ENCODE data around the gene CMTR1.

Gene CMTR1

DNA sequence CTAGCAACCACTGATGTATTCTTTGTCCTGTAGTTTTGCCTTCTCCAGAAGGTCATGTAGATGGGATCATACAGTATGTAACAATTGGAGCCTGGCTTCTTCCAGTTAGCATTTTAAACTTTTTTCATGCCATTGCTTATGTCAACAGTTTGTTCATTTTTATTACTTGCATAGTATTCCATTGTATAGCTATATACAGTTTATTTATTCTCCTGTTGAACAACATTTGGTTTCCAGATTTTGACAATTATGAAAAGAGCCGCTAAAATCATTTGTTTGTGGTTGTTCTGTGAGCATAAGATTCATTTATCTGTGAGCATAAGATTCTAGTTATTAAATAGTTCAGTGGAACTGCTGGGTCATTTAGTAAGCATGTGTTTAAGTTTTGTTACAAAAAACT lies 23.5 kb upstream of the CMTR1 start:
- H3K36me3 Mint-ChIP-seq (ENCODE audit: low read depth), result no peaks in the 10 kb centered on the region
- peaks cover 22% of the 10 kb centered on the region for H3K27me3 Mint-ChIP-seq (ENCODE audit: low read depth)
- TF ChIP-seq, protein P1, sequence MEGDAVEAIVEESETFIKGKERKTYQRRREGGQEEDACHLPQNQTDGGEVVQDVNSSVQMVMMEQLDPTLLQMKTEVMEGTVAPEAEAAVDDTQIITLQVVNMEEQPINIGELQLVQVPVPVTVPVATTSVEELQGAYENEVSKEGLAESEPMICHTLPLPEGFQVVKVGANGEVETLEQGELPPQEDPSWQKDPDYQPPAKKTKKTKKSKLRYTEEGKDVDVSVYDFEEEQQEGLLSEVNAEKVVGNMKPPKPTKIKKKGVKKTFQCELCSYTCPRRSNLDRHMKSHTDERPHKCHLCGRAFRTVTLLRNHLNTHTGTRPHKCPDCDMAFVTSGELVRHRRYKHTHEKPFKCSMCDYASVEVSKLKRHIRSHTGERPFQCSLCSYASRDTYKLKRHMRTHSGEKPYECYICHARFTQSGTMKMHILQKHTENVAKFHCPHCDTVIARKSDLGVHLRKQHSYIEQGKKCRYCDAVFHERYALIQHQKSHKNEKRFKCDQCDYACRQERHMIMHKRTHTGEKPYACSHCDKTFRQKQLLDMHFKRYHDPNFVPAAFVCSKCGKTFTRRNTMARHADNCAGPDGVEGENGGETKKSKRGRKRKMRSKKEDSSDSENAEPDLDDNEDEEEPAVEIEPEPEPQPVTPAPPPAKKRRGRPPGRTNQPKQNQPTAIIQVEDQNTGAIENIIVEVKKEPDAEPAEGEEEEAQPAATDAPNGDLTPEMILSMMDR (IDR thresholded peaks at IDR 0.05; ENCODE audit: unreplicated experiment in 3 of 3), result no peak
- no peaks in the 10 kb centered on the region for H3K9me3 Mint-ChIP-seq
- no peaks in the 10 kb centered on the region for H3K4me1 Mint-ChIP-seq
- no peak overlapping the region for H3K4me3 Mint-ChIP-seq
- no peak overlapping the region for H3K27ac Mint-ChIP-seq

- TF ChIP-seq, protein P1 (IDR thresholded peaks at IDR 0.05; ENCODE audit: unreplicated experiment in 3 of 3), result no peak
- peaks cover 3% of the 10 kb centered on the region for H3K27me3 Mint-ChIP-seq (ENCODE audit: low read depth)
- no peaks in the 10 kb centered on the region for H3K4me1 Mint-ChIP-seq
- peaks cover 18% of the 10 kb centered on the region for H3K9me3 Mint-ChIP-seq
- H3K27ac Mint-ChIP-seq, result no peak overlapping the region
- H3K4me3 Mint-ChIP-seq, result no peak overlapping the region
- no peaks in the 10 kb centered on the region for H3K36me3 Mint-ChIP-seq (ENCODE audit: low read depth)
Measured at GRCh38 chr6:37417393-37417792, 15.6 kb upstream of the CMTR1 start.

DNA sequence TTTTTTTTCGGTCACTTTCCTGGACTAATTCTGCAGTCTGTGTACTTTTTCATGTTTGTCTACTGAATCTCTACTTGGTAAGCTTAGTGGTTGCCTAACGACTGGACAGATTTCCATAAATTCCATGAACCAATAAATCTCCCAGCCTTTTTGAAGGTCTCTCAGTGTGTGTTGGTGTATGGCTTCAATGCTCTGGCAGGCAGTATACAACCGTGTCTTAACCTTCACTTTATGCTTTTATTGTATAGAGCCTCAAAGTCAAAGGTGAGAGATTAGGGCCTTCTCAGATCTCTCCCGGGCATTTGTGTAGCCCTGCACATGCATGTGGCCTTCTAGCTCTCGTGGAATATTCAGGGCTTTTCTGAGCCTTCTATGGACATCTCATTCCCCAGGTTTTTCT lies 14.3 kb upstream of the CMTR1 start:
- peaks cover 22% of the 10 kb centered on the region for H3K9me3 Mint-ChIP-seq
- TF ChIP-seq, protein P1 (IDR thresholded peaks at IDR 0.05; ENCODE audit: unreplicated experiment in 3 of 3), result no peak
- no peaks in the 10 kb centered on the region for H3K4me1 Mint-ChIP-seq
- no peak overlapping the region for H3K4me3 Mint-ChIP-seq
- no peaks in the 10 kb centered on the region for H3K36me3 Mint-ChIP-seq (ENCODE audit: low read depth)
- H3K27me3 Mint-ChIP-seq (ENCODE audit: low read depth), result peaks cover 3% of the 10 kb centered on the region
- H3K27ac Mint-ChIP-seq, result no peak overlapping the region

DNA sequence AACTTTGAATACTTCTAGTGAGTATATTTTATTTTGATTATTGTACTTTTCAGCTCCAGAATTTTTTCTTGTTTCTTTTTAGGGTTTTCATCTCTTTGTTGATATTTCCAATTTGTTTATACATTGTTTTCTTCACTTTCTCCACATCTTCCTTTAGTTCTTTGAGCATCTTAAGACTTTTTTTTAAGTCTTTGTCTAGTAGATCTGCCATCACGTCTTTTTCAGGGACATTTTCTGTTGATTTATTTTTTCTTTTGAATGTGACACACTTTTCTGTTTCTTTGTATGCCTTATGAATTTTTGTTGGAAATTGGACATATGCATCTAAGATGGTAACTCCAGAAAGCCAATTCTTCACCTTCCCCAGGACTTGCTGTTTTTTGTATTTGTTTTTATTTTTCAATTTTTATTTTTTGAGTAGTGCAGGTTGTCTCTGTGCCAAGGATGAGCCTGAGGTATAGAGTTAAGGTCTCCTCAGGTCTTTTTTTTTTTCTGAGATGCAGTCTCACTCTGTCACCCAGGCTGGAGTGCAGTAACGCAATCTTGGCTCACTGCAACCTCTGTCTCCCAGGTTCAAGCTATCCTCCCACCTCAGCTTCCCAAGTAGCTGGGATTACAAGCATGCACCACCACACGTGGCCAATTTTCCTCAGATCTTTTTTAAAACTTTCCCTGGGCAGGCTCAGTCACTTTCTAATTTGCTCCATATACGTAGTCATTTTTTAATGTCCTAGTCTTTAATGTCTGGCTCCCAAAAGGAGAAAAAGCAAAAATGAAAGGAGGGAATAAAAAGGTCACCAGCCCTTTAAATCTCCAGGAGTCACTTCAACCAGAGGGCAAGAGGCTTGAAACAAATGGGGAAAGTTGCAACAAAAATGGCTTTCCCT lies 6.7 kb upstream of the CMTR1 start:
- TF ChIP-seq, protein P1 (IDR thresholded peaks at IDR 0.05; ENCODE audit: unreplicated experiment in 3 of 3), result no peak
- peaks cover 4% of the 10 kb centered on the region for H3K27me3 Mint-ChIP-seq (ENCODE audit: low read depth)
- no peaks in the 10 kb centered on the region for H3K4me1 Mint-ChIP-seq
- H3K27ac Mint-ChIP-seq, result no peak overlapping the region
- H3K36me3 Mint-ChIP-seq (ENCODE audit: low read depth), result no peaks in the 10 kb centered on the region
- peaks cover 26% of the 10 kb centered on the region for H3K9me3 Mint-ChIP-seq
- no peak overlapping the region for H3K4me3 Mint-ChIP-seq

GRCh38 chr6:37426945-37427510 lies 6.0 kb upstream of the CMTR1 start:
- peaks cover under 1% of the 10 kb centered on the region for H3K4me1 Mint-ChIP-seq
- no peak overlapping the region for H3K4me3 Mint-ChIP-seq
- H3K27ac Mint-ChIP-seq, result no peak overlapping the region
- H3K27me3 Mint-ChIP-seq (ENCODE audit: low read depth), result peaks cover 4% of the 10 kb centered on the region
- H3K36me3 Mint-ChIP-seq (ENCODE audit: low read depth), result no peaks in the 10 kb centered on the region
- H3K9me3 Mint-ChIP-seq, result peaks cover 26% of the 10 kb centered on the region
- TF ChIP-seq, protein P1 (IDR thresholded peaks at IDR 0.05; ENCODE audit: unreplicated experiment in 3 of 3), result no peak
